ENCODE data around the gene NACC2.

NACC2 gene

DNA sequence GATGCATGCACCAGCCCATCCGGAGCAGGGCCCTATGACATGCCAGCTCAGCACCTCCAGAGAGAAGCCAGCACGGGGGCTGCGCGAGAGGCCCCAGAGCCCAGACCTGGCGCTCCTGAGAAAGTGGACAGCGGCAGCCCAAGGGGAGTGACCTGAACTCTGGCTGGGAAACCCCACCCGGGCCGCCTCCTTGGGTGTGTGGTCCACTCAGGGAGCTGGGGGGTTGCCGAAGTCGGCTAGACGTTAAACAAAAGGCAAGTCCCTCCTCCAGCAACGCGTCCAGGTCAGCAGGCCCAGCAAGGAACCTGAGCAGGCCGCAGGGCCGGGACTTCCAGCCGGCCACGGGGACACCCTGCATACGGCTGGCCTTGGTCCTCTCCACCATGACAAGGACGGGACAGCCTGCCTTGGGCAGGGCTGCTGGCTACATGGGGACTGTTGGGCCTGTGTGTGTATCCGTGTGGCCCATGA, 35.7 kb downstream of the NACC2 start:
- Mint-ChIP-seq H3K4me1 (peaks cover 16% of the 10 kb centered on the region), H3K27ac (no peak overlapping the region), H3K9me3 (no peaks in the 10 kb centered on the region), H3K4me3 (no peak overlapping the region), H3K27me3 (peaks cover 6% of the 10 kb centered on the region), H3K36me3 (no peaks in the 10 kb centered on the region)
- DNase-seq (ENCODE audit: low spot score in 2 of 2): no peak
- no peak for ATAC-seq (ENCODE audit: low read depth)

DNA sequence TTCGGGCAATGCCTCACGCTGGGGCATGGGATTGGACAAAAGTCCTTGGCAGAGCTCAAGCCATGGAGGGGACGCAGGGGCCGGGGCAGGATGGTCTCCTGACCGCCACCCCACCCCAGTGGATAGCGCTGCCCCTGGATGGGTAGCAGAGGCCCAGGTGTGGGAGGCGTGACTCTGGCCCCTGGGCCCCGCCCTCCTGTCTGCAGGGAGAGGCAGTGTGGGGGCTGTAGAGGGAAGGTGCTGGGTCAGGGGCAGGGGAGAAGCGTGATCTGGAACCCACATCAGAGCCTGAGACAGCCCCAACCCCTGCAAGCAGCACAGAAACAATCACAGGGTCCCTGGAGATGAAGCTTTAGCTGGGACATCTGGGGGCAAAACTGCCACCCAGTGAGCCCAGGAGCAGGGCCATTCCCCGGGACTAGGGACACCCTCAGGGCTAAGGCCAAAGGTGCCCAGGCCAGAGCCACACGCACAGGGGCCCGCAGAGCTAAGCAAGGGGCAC, 36.2 kb downstream of the NACC2 start:
- DNase-seq (ENCODE audit: low spot score in 2 of 2) (no peak), ATAC-seq (ENCODE audit: low read depth) (no peak)
- Mint-ChIP-seq H3K27me3 (peaks cover 6% of the 10 kb centered on the region), H3K4me3 (no peak overlapping the region), H3K36me3 (no peaks in the 10 kb centered on the region), H3K9me3 (no peaks in the 10 kb centered on the region), H3K27ac (no peak overlapping the region), H3K4me1 (peaks cover 16% of the 10 kb centered on the region)

DNA sequence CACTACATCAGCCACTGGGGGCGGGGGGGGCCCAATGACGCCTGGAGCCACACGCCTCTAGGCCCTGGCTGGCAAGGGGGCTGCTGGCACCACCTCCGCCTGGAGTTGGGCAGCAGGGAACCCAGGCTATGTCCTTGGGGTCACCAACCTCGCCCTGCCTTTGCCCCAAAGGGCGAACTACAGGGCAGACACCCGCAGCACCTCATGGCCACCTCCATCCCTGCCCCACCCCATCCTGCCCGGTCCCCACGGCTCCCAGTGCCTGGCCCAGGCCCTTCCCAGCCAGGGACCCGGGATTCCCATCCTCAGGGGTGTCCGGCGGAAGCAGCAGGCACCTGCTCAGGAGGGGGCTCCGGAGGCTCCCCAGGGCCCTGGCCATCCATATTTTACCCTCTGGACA, 37.0 kb downstream of the NACC2 start:
- H3K27me3 Mint-ChIP-seq: peaks cover 6% of the 10 kb centered on the region
- peaks cover 16% of the 10 kb centered on the region for H3K4me1 Mint-ChIP-seq
- H3K27ac Mint-ChIP-seq: no peak overlapping the region
- ATAC-seq (ENCODE audit: low read depth) (no peak), DNase-seq (ENCODE audit: low spot score in 2 of 2) (no peak)
- no peaks in the 10 kb centered on the region for H3K9me3 Mint-ChIP-seq
- no peaks in the 10 kb centered on the region for H3K36me3 Mint-ChIP-seq
- H3K4me3 Mint-ChIP-seq: peak overlapping the region; percentile 66

DNA sequence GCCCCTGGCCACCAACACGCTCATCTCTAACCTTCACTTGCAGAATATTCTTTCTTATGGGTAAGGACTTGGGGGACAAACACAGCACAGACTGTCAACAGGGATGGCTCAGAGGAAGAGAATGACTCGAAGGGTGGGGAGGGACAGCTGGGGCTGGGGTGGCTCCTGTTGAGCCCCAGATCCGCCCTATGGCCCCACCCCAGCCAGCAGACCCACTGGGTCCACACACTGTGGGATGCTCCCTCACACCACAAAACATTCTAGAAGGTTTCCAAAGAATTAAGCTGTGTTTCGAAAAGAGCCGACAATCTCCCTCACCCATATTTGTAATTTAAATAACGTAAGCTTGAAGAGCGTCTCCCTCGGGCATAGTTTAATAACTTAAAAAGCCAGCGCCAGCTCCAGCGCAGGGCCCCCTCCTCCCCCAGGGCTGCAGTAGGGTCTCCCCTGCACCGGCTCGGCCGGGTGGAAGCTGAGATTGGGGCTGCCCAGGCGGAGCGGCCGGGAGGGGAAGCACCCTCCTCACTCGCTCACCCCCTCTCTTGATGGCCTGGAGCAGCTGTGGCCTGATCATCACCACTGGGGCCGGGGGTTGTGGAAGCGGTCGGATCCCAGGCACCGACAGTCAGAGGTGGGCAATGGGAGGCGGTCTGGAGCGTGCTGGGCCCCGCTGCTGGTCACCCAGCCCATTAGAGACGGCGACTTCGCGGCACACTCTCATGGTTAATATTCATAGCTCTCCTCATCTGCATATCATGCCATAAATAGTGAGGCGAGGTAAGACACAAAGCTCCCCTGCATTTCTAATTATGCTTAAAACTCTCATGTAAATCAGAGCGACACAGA, 37.6 kb downstream of the NACC2 start:
- peaks cover 3% of the 10 kb centered on the region for H3K27me3 Mint-ChIP-seq
- H3K4me1 Mint-ChIP-seq: peaks cover 16% of the 10 kb centered on the region
- no peak overlapping the region for H3K27ac Mint-ChIP-seq
- peak overlapping the region; percentile 66 for H3K4me3 Mint-ChIP-seq
- ATAC-seq (ENCODE audit: low read depth) (peak; percentile 46), DNase-seq (ENCODE audit: low spot score in 2 of 2) (no peak)
- H3K36me3 Mint-ChIP-seq: no peaks in the 10 kb centered on the region
- H3K9me3 Mint-ChIP-seq: no peaks in the 10 kb centered on the region

DNA sequence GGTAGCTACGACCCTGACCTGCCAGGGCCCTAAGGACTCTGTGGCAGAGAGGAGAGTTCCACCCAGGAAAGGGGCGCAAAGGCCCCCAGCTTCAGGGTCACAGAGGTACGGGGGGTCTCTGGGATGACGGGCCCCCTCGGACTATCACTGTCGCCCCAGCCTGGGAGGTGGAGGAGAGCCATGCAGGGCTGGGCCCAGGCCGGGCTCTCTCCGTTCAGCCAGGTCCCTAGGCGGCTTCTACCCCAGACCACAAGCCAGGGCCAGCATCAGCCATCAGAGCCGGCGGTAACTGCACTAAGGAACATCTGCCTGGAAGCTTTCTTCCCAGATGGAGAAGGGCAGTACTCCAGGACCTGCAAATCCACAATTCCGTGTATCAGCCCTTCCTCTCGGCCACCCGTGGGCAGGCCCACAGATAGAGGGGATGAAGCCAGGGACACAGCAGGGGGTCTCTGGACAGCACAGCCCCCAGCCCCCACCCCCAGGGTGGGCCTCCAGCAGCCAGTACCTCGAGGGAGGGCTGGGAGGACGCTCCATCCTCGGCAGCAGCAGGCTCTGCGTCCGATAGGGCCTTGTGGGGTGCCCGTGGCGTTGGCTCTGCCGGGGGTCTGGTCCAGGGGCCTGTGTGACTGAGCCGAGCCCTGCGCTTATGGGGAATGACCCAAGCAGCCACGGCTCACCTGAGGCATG, 38.4 kb downstream of the NACC2 start:
- no peak overlapping the region for H3K27ac Mint-ChIP-seq
- H3K4me3 Mint-ChIP-seq: no peak overlapping the region
- H3K4me1 Mint-ChIP-seq: peaks cover 16% of the 10 kb centered on the region

DNA sequence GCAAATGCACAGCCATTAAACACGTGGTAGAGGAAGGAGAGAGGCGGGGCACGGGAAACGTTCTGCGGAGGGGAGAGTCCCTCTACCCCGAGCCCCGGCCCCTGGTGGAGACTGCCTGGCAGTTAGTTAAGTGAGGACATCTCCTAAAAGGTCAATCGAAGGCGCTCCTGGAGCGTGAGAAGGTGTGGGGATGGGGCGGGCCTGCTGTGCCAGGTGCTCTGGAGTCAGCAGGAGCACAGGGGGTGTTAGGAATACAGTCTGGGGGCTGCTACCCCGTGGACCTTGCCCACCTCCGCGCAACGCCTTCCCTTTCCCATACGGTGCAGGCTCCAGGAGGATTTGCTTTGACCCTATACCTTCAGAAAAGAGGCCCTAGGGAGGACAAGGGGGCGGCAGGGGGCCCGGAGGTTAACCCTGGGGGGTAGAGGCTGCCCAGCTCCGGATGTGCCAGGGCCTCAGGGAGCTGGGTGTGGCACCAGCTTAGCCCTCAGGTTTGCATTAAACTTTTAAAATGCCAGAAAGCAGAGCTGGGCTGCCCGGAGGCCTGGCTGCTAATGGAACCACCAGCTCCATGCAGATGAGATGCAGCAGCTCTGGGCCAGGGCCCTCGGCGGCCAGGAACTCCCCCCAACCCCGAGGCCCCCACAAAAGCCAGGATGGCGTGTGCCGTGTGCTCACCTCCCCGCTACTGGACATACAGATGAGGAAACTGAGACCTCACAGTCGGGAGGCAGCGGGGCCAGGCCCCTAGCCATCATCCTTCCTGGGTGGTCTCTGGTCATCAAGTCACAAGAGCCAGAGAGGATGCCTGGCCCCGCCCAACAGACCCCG, 39.2 kb downstream of the NACC2 start:
- DNase-seq (ENCODE audit: low spot score in 2 of 2) (no peak), ATAC-seq (ENCODE audit: low read depth) (peak; percentile 62)
- H3K9me3 Mint-ChIP-seq: no peaks in the 10 kb centered on the region
- H3K4me3 Mint-ChIP-seq: peak overlapping the region; percentile 59
- H3K27me3 Mint-ChIP-seq: peaks cover 3% of the 10 kb centered on the region
- no peak overlapping the region for H3K27ac Mint-ChIP-seq
- peaks cover 16% of the 10 kb centered on the region for H3K4me1 Mint-ChIP-seq
- H3K36me3 Mint-ChIP-seq: no peaks in the 10 kb centered on the region

More for the DNA sequence above, 38.4 kb downstream of the NACC2 start:
- DNase-seq (ENCODE audit: low spot score in 2 of 2) (no peak), ATAC-seq (ENCODE audit: low read depth) (no peak)
- no peaks in the 10 kb centered on the region for H3K36me3 Mint-ChIP-seq
- H3K9me3 Mint-ChIP-seq: no peaks in the 10 kb centered on the region
- H3K27me3 Mint-ChIP-seq: peaks cover 3% of the 10 kb centered on the region

DNA sequence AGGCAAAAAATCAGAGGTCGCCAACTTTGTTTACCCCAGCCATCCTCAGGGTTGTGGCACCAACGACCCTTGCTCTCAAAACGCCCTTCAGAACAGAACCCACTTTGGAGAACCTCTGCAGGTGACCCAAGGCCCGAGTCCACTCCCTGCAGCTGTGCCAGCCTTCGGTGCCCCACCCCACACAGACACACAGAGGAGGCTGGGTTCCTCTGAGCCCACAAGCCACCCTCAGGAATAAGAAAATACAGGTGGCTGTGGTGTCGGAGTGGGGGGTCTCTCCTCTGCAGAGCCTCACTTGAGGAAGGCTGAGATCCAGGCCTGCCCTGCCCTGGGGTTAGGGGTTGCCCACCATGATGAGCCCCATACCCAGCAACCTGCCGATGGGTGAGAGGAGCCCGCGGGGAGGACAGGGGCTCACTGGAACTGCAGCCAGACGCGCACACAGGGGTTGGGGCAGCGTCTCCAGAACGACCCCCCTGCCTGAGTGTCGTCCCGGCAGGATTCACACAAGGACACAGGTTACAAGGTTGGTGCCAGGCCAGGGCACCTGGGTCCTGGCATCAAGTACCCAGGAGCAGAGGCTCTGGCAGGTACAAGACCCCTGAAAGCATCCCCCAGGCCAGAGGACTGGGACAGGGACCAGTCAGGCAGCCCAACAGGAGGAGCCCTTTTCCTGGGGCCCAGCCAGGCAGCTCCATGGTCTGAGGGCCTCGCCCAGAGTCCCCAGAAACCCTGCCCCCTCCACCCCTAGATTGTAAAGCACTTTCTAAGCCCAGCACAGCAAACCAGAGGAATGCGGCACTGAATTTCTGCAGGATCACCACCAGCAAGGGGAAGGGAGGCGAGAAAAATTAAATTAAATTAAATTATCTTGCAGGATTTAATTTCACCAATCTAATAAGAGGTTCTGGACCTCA, 40.0 kb downstream of the NACC2 start:
- Mint-ChIP-seq H3K9me3 (no peaks in the 10 kb centered on the region), H3K4me3 (peak overlapping the region; percentile 59), H3K36me3 (no peaks in the 10 kb centered on the region), H3K27me3 (peaks cover 3% of the 10 kb centered on the region), H3K27ac (no peak overlapping the region), H3K4me1 (peaks cover 16% of the 10 kb centered on the region)
- DNase-seq (ENCODE audit: low spot score in 2 of 2) (no peak), ATAC-seq (ENCODE audit: low read depth) (no peak)

DNA sequence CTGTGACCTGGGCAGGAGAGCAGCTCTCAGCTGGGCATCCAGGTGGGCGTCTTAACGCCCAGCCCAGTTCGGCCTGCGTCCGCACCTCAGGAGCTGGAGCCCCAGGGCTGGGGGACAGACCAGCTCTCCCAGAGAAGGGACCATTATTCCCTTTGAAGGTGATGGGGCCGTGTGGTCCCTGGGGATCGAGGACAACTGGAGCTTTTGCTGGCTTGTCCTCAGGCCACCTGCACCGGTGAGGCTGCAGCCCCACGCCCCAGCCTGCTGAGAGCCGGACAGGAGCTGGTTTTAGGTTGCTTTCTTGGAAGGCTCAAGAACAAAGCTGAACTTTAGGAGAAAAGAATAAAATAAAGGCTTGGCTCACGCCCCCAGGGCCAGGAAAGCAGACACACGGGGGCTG, 40.9 kb downstream of the NACC2 start:
- ATAC-seq (ENCODE audit: low read depth) (no peak), DNase-seq (ENCODE audit: low spot score in 2 of 2) (no peak)
- peaks cover 16% of the 10 kb centered on the region for H3K4me1 Mint-ChIP-seq
- no peak overlapping the region for H3K4me3 Mint-ChIP-seq
- H3K27me3 Mint-ChIP-seq: peaks cover 5% of the 10 kb centered on the region
- H3K36me3 Mint-ChIP-seq: peaks cover 1% of the 10 kb centered on the region
- no peaks in the 10 kb centered on the region for H3K9me3 Mint-ChIP-seq
- no peak overlapping the region for H3K27ac Mint-ChIP-seq

DNA sequence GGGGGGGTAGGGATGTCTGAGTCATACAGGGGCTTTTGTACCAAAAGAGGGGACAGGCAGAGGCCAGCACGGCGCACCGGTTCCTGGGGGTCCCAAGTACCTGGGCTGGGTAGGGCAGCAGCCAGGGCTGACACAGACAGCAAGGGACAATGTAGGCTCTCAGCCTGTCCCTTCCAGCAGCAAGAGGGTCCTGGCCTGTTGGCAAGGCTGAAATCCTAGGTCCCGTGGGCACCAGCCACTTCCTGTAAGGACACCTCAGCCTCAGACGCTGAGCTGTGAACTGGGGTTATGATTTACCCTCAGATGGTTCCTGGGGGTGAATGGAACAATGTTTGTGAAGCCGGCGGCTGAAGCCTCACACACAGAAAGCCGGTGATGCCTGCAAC, 41.3 kb downstream of the NACC2 start:
- peaks cover 16% of the 10 kb centered on the region for H3K4me1 Mint-ChIP-seq
- H3K36me3 Mint-ChIP-seq: peaks cover 1% of the 10 kb centered on the region
- peaks cover 5% of the 10 kb centered on the region for H3K27me3 Mint-ChIP-seq
- H3K27ac Mint-ChIP-seq: no peak overlapping the region
- DNase-seq (ENCODE audit: low spot score in 2 of 2) (no peak), ATAC-seq (ENCODE audit: low read depth) (no peak)
- H3K9me3 Mint-ChIP-seq: no peaks in the 10 kb centered on the region
- H3K4me3 Mint-ChIP-seq: no peak overlapping the region

DNA sequence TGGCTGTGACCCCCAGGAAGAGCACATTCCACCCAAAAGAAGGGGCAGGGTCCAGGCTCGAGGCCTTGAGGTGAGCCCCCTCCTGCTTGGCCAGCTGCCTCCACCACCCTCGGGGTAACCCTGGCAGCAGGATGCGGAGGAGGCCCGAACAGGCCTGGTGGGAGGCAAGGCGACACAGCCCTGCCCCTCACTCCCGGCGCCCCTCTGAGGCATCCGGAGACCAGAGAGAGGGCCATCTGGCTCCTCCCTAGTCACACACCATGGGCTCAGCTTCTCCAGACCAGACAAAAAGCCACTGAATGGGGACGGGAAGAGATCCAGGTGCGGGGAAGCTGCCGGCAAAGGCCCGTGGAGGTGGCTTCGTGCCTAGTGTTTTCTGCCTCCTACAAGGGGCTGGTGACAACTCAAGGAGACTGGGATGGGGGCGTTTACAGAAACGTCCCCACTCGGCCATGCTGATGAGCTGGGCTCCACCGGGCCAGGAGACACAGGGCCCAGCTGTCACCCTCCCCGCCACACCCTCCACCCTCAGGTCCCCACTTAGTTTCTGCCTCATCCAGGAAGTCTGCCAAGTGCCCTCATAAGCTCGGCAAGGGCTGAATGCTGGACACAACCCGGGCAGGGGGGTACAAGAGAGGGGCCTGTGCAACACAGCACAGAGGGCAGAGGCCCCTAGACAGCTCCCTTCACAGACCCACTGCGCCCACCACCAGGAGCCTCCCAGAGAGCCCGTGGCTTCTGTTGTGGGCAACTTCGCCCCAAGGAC, 41.9 kb downstream of the NACC2 start:
- ATAC-seq (ENCODE audit: low read depth) (no peak), DNase-seq (ENCODE audit: low spot score in 2 of 2) (no peak)
- peaks cover 1% of the 10 kb centered on the region for H3K36me3 Mint-ChIP-seq
- H3K27me3 Mint-ChIP-seq: peaks cover 5% of the 10 kb centered on the region
- H3K27ac Mint-ChIP-seq: no peak overlapping the region
- H3K4me1 Mint-ChIP-seq: peaks cover 16% of the 10 kb centered on the region
- no peak overlapping the region for H3K4me3 Mint-ChIP-seq
- H3K9me3 Mint-ChIP-seq: no peaks in the 10 kb centered on the region

DNA sequence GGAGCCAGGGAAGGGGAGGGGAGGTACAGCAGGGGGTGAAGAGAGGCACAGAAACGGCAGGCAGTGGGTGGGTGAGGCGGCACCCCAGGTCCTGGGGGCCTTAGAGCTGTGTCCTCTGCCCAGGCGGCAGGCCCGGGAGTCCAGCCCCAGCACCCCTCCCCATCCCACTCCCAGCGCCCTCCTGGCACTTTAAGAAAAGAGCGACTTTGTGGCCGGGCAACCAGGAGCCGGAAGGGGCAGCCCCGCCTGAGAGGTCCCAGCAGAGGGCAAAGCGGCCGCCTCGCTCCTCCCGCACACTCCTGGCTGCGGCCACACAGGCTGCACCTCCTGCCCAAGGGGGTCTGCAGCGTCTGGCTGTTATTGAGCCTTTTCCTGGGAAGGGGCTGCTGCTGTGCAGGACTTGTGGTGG, 42.6 kb downstream of the NACC2 start:
- peaks cover 5% of the 10 kb centered on the region for H3K27me3 Mint-ChIP-seq
- DNase-seq (ENCODE audit: low spot score in 2 of 2) (no peak), ATAC-seq (ENCODE audit: low read depth) (no peak)
- H3K4me1 Mint-ChIP-seq: peaks cover 11% of the 10 kb centered on the region
- peaks cover 1% of the 10 kb centered on the region for H3K36me3 Mint-ChIP-seq
- no peaks in the 10 kb centered on the region for H3K9me3 Mint-ChIP-seq
- no peak overlapping the region for H3K27ac Mint-ChIP-seq
- H3K4me3 Mint-ChIP-seq: no peak overlapping the region

DNA sequence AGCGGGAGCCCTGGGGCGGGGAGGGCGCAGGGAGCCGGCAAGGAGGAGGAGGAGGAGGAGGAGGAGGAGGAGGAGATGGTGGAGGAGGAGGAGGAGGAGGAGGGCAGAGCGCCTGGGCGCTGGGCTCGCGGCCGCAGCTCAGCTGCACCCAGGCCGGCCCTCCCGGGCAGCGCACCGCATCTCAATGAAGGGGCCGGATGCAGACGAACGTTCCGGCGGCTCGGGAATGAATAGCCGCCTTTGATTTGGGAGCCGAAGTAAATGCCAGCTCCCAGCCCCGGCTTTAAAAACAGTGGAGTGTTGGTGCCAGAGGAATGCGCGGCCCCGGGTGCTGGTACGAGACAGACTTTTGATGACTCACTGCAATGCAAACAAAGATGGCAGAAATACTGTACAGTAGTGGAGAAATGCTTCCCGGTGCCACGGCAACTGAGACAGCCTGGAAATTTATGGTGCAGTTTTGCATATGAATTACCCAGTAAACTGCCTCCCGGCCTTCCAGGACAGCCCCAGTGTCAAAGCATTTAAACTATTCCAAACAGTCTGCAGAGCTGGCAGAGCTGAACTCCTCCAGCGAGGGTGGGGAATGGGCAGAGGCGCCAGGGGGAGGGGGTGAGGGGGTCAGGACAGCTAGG, 43.1 kb downstream of the NACC2 start:
- Mint-ChIP-seq H3K9me3 (no peaks in the 10 kb centered on the region), H3K27me3 (peaks cover 5% of the 10 kb centered on the region), H3K36me3 (peaks cover 1% of the 10 kb centered on the region), H3K27ac (no peak overlapping the region), H3K4me1 (peaks cover 7% of the 10 kb centered on the region), H3K4me3 (no peak overlapping the region)
- ATAC-seq (ENCODE audit: low read depth) (no peak), DNase-seq (ENCODE audit: low spot score in 2 of 2) (no peak)
